ENCODE data around the gene PXDN.
"Not testable (repeated sequence)": the region's sequence is repeated elsewhere in the genome, so short reads cannot be mapped to it uniquely, and the experiment has no call there.

The PXDN gene

GRCh38 chr2:1702186-1702565, 42.1 kb downstream of the PXDN start:
- no peak for DNase-seq

GRCh38 chr2:1701556-1702185, 42.6 kb downstream of the PXDN start:
- no peak for DNase-seq

- DNase-seq: no peak
Observed at GRCh38 chr2:1701020-1701419, 43.3 kb downstream of the PXDN start.

GRCh38 chr2:1700427-1700826, 43.9 kb downstream of the PXDN start:
- DNase-seq: not testable (repeated sequence)

GRCh38 chr2:1698188-1698945, 45.9 kb downstream of the PXDN start:
- DNase-seq: no peak

- no peak for DNase-seq
Observed at GRCh38 chr2:1697601-1698000, 46.7 kb downstream of the PXDN start.

- no peak for DNase-seq
Observed at GRCh38 chr2:1696472-1696871, 47.8 kb downstream of the PXDN start.

GRCh38 chr2:1694371-1695271, 49.7 kb downstream of the PXDN start:
- DNase-seq: no peak

GRCh38 chr2:1693723-1694122, 50.6 kb downstream of the PXDN start:
- no peak for DNase-seq

GRCh38 chr2:1692342-1692741, 52.0 kb downstream of the PXDN start:
- no peak for DNase-seq

GRCh38 chr2:1691366-1691765, 52.9 kb downstream of the PXDN start:
- DNase-seq: no peak

- DNase-seq: no peak
Observed at GRCh38 chr2:1690056-1690775, 54.1 kb downstream of the PXDN start.

GRCh38 chr2:1688859-1689258, 55.5 kb downstream of the PXDN start:
- no peak for DNase-seq

GRCh38 chr2:1688161-1688560, 56.2 kb downstream of the PXDN start:
- no peak for DNase-seq

GRCh38 chr2:1687254-1687653, 57.1 kb downstream of the PXDN start:
- DNase-seq: no peak

GRCh38 chr2:1686784-1687105, 57.6 kb downstream of the PXDN start:
- DNase-seq: no peak

GRCh38 chr2:1685957-1686783, 58.1 kb downstream of the PXDN start:
- DNase-seq: no peak

GRCh38 chr2:1685078-1685956, 59.0 kb downstream of the PXDN start:
- no peak for DNase-seq

GRCh38 chr2:1683297-1683696, 61.0 kb downstream of the PXDN start:
- no peak for DNase-seq

- no peak for DNase-seq
Observed at GRCh38 chr2:1682181-1682440, 62.2 kb downstream of the PXDN start.
